Aorta (tissue), 5 donors: Measurements from ENCODE around the gene FNDC3B. TPM values are rescaled to one million over a fixed set of nuclear protein-coding genes. Genes with fewer than 3 reads are reported as not detected.

Source experiments
- ATAC-seq: fragments of 200-7000 bp; cut with Tn5 transposase; one replicate; pipeline ENCODE4 v1.9.1; 2022; ENCODE audit warnings: moderate library complexity; ENCODE audit not compliant: low FRiP score
- DNase-seq, 2 donors: peaks; one replicate each; pipeline ENCODE4 v3.0.0-alpha.2; 2020
- H3K27ac ChIP-seq, 2 donors: one replicate each; pipeline ENCODE4 v1.5.1; 2013; ENCODE audit warnings: low read length in 2 of 2, mild to moderate bottlenecking in 2 of 2, moderate library complexity in 2 of 2, control low read depth in 1 of 2, inconsistent platforms in 1 of 2, low read depth in 1 of 2
- H3K27me3 ChIP-seq, 2 donors: one replicate each; pipeline ENCODE4 v1.6.1; 2013; ENCODE audit warnings: control low read depth in 1 of 2, low read length in 1 of 2, mild to moderate bottlenecking in 1 of 2, moderate library complexity in 1 of 2; ENCODE audit not compliant: insufficient read depth in 2 of 2, control insufficient read depth in 1 of 2
- H3K36me3 ChIP-seq, 2 donors: one replicate each; pipeline ENCODE4 v1.6.1; 2013; ENCODE audit warnings: control low read depth in 1 of 2, low read length in 1 of 2, mild to moderate bottlenecking in 1 of 2; ENCODE audit not compliant: insufficient read depth in 2 of 2, control insufficient read depth in 1 of 2
- H3K4me1 ChIP-seq, 2 donors: one replicate each; pipeline ENCODE4 v1.6.1; 2013; ENCODE audit warnings: low read length in 2 of 2, control low read depth in 1 of 2, mild to moderate bottlenecking in 1 of 2, moderate library complexity in 1 of 2; ENCODE audit not compliant: insufficient read depth in 2 of 2, control insufficient read depth in 1 of 2
- H3K4me3 ChIP-seq, 2 donors: one replicate each; pipeline ENCODE4 v1.5.1; 2013; ENCODE audit warnings: low read length in 2 of 2, control low read depth in 1 of 2, mild to moderate bottlenecking in 1 of 2
- H3K9me3 ChIP-seq: one replicate; pipeline ENCODE4 v1.6.1; 2013; ENCODE audit warnings: mild to moderate bottlenecking, low read length; ENCODE audit not compliant: control insufficient read depth
- WGBS, 2 donors: extraction: QIAGEN DNeasy Blood & Tissue Kit; methylation state at CpG; one replicate each; pipeline ENCODE4 v1.1.7; 2013; 5-methylcytosine and 5-hydroxymethylcytosine counted together
- intact Hi-C, 2 donors: fragments of 100-400 bp; cut with DNase I; formaldehyde crosslinking; loops; one replicate each; pipeline versions ENCODE4 v1.14.2 to v1.15.0; 2022
- polyA plus RNA-seq, 2 donors: library from polyadenylated mRNA; stranded (reverse); fragments of 200-250 nt; gene quantifications; one replicate each; pipeline ENCODE4 v1.2.3, GENCODE V29; 2013
- total RNA-seq, 2 donors: library from RNA; stranded (reverse); fragmentation: NEBNext Ultra II Directional; extraction: Animal tissue kit (Norgen Biotek cat#: 25700); gene quantifications; one replicate each; pipeline ENCODE4 v1.2.1, GENCODE V29; 2021
- donor health status: healthy with polysubstance abuse.
- donor health status: Bipolar disorder and iron deficiency.
- donor health status: DM: no; HTN: no; CAD: no.
- donor health status: DM: no; HTN: no; CAD: no.
- donor health status: DM: yes; HTN: yes; CAD: no.

The FNDC3B gene
- total and polyA plus RNA-seq, 4 donors: 12.5 to 239 (median 120) TPM

DNA sequence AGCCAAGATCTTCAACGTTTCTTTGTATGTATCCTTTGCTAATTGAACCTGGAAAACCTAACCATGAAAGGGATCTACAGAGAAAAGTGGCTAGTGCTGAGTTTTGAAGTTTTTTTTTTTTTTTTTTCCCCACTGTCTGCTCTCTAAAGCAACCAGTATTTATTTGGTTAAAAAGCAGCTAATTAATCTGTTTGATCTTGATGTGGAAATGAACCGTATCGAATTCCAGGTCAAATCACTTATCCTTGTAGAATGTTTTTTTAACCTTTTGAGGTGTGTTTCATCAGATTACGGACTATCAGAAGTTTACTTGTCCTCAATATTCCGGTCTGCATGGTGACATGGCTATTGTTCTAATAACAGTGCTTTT lies 117.2 kb downstream of the FNDC3B start:
- Histone ChIP-seq H3K4me3 (no peak overlapping the region), H3K4me1 (peaks cover 6 to 21% of the 10 kb centered on the region in 2 donors), H3K27me3 (no peaks in the 10 kb centered on the region), H3K9me3 (no peaks in the 10 kb centered on the region), H3K27ac (peak overlapping the region in 1 of 2 donors; percentile 43), H3K36me3 (no peaks in the 10 kb centered on the region)
- ATAC-seq (no peak), DNase-seq (no peak)
- intact Hi-C loops: loop anchor here (5.0 to 10.0 kb wide), 3 partner anchors 46 to 166 kb away; no protein-coding TSS in a partner anchor
- WGBS, 2 donors: 35 to 39% methylated on average over 5 of the region's 5 CpGs

DNA sequence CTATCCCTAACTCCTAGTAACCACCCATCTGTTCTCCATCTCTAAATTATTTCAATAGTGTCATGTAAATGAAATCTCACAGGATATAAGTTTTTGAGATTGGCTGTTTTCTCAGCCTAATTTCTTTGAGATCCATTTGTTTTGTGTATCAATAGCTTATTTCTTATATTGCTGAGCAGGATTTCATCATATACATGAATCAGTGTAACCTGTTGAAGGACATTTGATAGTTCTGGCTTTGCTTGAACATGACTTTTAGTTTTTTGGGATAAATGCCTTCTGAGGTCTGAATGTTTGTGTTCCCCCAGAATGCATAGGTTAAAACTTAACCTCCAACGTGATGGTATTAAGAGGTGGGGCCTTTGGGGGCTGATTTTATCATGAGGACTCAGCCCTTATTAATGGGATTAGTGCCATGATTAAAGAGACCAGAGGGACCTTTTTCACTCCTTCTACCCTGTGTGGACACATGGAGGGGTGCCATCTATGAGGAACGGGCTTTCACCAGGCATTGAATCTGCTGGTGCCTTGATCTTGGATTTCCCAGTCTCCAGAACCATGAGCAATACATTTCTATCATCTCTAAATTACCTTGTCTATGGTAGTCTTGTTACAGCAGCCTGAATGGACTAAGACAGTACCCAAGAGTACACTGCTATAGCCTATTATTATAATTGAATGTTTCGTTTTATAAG lies 118.3 kb downstream of the FNDC3B start:
- DNase-seq (no peak), ATAC-seq (no peak)
- 88 to 89% methylated on average over 3 of the region's 3 CpGs for WGBS, 2 donors
- intact Hi-C loops: loop anchor here (5.0 to 10.0 kb wide), 3 partner anchors 45 to 165 kb away; no protein-coding TSS in a partner anchor
- Histone ChIP-seq H3K9me3 (no peaks in the 10 kb centered on the region), H3K4me3 (no peak overlapping the region), H3K36me3 (no peaks in the 10 kb centered on the region), H3K4me1 (peaks cover 4 to 16% of the 10 kb centered on the region in 2 donors), H3K27ac (peak overlapping the region in 1 of 2 donors; percentile 31), H3K27me3 (no peaks in the 10 kb centered on the region)

DNA sequence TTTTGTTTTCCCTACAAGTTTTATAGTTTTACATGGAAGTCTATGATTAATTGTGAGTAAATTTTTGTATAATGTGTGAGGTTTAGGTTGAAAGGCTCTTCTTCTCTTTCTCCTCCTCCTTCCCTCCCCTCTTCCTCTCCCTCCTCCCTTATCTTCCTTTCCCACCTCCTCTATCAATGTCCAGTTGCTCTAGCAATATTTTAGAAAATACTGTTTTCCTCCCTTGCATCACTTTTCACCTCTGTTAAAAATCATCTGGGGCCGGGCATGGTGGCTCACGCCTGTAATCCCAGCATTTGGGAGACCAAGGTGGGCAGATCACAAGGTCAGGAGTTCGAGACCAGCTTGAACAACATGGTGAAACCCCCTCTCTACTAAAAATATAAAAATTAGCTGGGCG lies 119.4 kb downstream of the FNDC3B start:
- H3K27ac ChIP-seq: no peak overlapping the region
- DNase-seq (no peak), ATAC-seq (no peak)
- H3K27me3 ChIP-seq: no peaks in the 10 kb centered on the region
- intact Hi-C loops: loop anchor here (5.0 to 10.0 kb wide), 3 partner anchors 44 to 164 kb away; no protein-coding TSS in a partner anchor
- no peaks in the 10 kb centered on the region for H3K36me3 ChIP-seq
- 93 to 97% methylated on average over 4 of the region's 4 CpGs for WGBS, 2 donors
- H3K4me3 ChIP-seq: no peak overlapping the region
- H3K4me1 ChIP-seq: peaks cover 1 to 16% of the 10 kb centered on the region in 2 donors
- H3K9me3 ChIP-seq: no peaks in the 10 kb centered on the region

DNA sequence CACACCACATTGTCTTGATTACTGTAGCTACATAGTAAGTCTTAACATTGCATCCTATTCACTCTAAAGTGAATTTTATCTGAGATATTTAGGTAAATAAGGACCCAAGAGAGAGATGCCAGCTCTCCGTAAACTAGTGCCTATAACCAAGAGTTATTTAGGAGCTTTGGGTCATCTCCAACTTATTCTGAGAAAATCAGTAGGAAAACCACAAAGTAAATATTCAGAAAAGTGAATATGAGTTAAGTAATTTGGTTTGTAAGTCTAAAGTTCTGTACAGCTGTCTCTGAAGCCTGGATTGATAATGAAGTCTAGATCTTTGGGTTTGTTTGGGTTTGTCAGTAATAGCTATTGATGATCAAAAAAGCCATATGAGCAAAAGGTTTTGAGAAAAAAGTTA lies 120.0 kb downstream of the FNDC3B start:
- 13 to 21% methylated on average over 1 of the region's 1 CpG for WGBS, 2 donors
- H3K27ac ChIP-seq: no peak overlapping the region
- H3K9me3 ChIP-seq: no peaks in the 10 kb centered on the region
- H3K36me3 ChIP-seq: no peaks in the 10 kb centered on the region
- peaks cover 1 to 16% of the 10 kb centered on the region in 2 donors for H3K4me1 ChIP-seq
- no peaks in the 10 kb centered on the region for H3K27me3 ChIP-seq
- DNase-seq: no peak
- ATAC-seq: no peak
- H3K4me3 ChIP-seq: no peak overlapping the region
- intact Hi-C loops: loop anchor here (5.0 to 10.0 kb wide), 3 partner anchors 43 to 163 kb away; no protein-coding TSS in a partner anchor

DNA sequence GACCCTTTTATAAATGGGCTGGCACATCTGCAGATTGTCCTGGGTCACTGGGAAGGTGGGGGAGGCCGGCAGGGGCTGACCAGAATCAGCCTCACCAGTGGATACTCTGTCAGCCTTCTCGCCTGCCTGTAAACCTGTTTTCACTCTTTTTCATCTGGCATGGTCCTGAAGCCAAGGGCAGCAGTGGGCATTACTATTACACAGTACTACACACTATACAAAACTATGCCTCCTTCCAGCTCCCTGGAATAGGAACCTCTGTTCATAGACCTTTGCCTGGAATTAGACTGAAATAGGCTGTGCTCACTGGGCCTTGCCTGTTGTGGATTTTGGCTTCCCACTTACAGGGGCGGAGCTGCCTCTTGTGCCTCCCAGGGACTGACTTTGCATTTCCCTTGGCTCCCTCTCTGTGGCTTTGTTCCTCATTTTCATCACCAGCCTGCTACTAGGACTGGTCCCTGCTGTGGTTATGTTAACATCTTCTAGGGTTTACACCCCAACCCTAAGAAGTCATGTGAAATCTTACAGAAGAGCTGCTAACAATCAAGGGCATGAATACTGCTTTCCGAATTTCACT lies 120.7 kb downstream of the FNDC3B start:
- WGBS, 2 donors: 8% methylated on average over 4 of the region's 4 CpGs
- H3K27me3 ChIP-seq: no peaks in the 10 kb centered on the region
- no peak overlapping the region for H3K4me3 ChIP-seq
- H3K36me3 ChIP-seq: no peaks in the 10 kb centered on the region
- H3K27ac ChIP-seq: peak overlapping the region; percentile 18 to 19
- H3K4me1 ChIP-seq: peaks cover 1 to 16% of the 10 kb centered on the region in 2 donors
- intact Hi-C loops: loop anchor here (5.0 to 10.0 kb wide), 3 partner anchors 42 to 162 kb away; no protein-coding TSS in a partner anchor
- DNase-seq (peak; percentile 82 to 89), ATAC-seq (peak; percentile 93)
- no peaks in the 10 kb centered on the region for H3K9me3 ChIP-seq

DNA sequence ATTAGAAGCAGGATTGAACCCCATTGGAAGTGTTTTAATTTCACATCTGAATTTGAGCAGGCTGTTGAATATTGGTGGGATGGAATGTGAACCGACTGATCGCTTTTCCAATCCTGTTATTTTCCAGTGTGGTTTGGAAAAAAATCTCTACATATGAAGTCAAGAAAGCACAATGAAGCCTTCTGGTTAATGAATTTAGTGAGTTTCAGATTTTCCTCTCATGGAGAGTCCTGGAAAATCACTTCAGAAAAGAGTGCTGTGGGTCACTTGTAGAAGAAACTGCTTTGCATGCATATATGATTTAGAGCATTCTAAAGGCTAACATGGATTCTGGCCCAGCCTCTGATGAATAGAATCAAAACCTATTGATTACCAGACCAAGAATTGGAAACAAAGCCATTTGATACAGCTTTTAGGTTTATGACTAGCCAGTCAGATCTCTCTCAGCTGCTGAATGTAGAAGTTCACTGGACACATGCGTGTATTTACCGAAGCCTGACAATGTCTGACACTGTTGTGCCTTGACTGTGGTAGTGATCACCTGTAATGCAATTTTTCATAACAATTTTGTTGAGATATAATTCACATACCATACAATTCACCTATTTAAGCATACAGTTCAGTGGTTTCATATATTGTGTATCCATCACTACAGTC lies 121.9 kb downstream of the FNDC3B start:
- Histone ChIP-seq H3K27me3 (no peaks in the 10 kb centered on the region), H3K9me3 (no peaks in the 10 kb centered on the region), H3K36me3 (no peaks in the 10 kb centered on the region), H3K4me3 (no peak overlapping the region), H3K27ac (peak overlapping the region in 1 of 2 donors; percentile 16), H3K4me1 (peaks cover 0 to 9% of the 10 kb centered on the region in 2 donors)
- intact Hi-C loops: no loop called here
- no peak for DNase-seq
- ATAC-seq: no peak
- WGBS, 2 donors: 60 to 65% methylated on average over 4 of the region's 4 CpGs

DNA sequence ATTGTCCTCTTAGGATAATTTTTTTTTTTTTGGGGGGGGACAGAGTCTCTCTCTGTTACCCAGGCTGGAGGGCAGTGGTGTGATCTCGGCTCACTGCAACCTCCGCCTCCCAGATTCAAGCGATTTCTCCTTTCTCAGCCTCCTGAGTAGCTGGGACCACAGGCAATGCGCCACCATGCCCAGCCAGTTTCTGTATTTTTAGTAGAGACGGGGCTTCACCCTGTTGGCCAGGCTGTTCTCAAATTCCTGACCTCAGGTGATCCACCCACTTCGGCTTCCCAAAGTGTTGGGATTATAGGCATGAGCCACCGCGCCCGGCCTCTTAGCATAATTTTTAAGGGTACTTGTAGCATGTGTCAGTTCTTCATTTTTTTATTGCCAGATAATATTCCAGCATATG lies 122.6 kb downstream of the FNDC3B start:
- peaks cover 0 to 9% of the 10 kb centered on the region in 2 donors for H3K4me1 ChIP-seq
- no peaks in the 10 kb centered on the region for H3K27me3 ChIP-seq
- intact Hi-C loops: no loop called here
- H3K27ac ChIP-seq: peak overlapping the region in 1 of 2 donors; percentile 16
- 63 to 65% methylated on average over 9 of the region's 9 CpGs for WGBS, 2 donors
- ATAC-seq: no peak
- peak in 1 of 2 donors; percentile 32 for DNase-seq
- no peaks in the 10 kb centered on the region for H3K9me3 ChIP-seq
- no peaks in the 10 kb centered on the region for H3K36me3 ChIP-seq
- H3K4me3 ChIP-seq: no peak overlapping the region

DNA sequence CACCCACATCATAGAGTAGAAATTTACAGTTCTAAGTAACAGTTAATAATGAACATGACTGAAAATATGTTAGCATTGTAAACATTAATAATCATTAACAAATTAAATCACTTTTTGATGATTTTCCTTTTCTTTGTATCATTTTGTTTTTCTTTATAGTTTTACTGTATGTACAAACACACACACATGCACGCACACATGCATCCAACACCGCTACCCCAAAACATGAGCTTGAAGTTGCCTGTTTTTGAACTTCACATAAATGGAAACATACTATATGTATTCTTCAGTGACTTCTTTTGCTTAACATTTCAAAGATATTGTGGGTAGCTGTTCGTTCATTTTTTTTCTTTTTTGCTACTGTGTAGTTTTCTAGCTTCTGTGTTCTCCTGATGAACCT lies 123.9 kb downstream of the FNDC3B start:
- Histone ChIP-seq H3K4me3 (no peak overlapping the region), H3K4me1 (peaks cover 3 to 9% of the 10 kb centered on the region in 2 donors), H3K27ac (no peak overlapping the region), H3K36me3 (no peaks in the 10 kb centered on the region), H3K27me3 (no peaks in the 10 kb centered on the region), H3K9me3 (no peaks in the 10 kb centered on the region)
- DNase-seq: no peak
- intact Hi-C loops: no loop called here
- ATAC-seq: no peak
- WGBS, 2 donors: 89 to 91% methylated on average over 3 of the region's 3 CpGs
